HepG2 (cell line): ENCODE data around the gene RORC. TPM values are rescaled to one million over a fixed set of nuclear protein-coding genes. Genes with fewer than 3 reads are reported as not detected.

Experiments
- ELF4 ChIP-seq: sonication (generic); formaldehyde crosslinking; IDR thresholded peaks from 2 replicates; pipeline ENCODE4 v1.5.0; 2020; ENCODE audit warnings: missing genetic modification reagents, mild to moderate bottlenecking, moderate library complexity, borderline replicate concordance
- GPN1 ChIP-seq: sonication (generic); formaldehyde crosslinking; IDR thresholded peaks from 2 replicates; pipeline ENCODE4 v1.5.1; 2020; ENCODE audit warnings: missing genetic modification reagents, borderline replicate concordance
- IKZF5 ChIP-seq: IDR thresholded peaks from 2 replicates; pipeline ENCODE4 v1.6.1; 2018; ENCODE audit warnings: missing genetic modification reagents, mild to moderate bottlenecking, missing compliant biosample characterization
- KDM5B ChIP-seq: sonication (generic); formaldehyde crosslinking; IDR thresholded peaks from 2 replicates; pipeline ENCODE4 v1.4.0; 2020; ENCODE audit warnings: missing genetic modification reagents, mild to moderate bottlenecking, borderline replicate concordance
- MAFG ChIP-seq: sonication (generic); formaldehyde crosslinking; IDR thresholded peaks from 2 replicates; pipeline ENCODE4 v1.5.1; 2020; ENCODE audit warnings: mild to moderate bottlenecking, missing genetic modification reagents
- NKX3-1 ChIP-seq: sonication (generic); formaldehyde crosslinking; IDR thresholded peaks from 2 replicates; pipeline ENCODE4 v1.5.0; 2020; ENCODE audit warnings: missing genetic modification reagents
- NRL ChIP-seq: sonication (generic); formaldehyde crosslinking; IDR thresholded peaks from 2 replicates; pipeline ENCODE4 v1.5.0; 2020; ENCODE audit warnings: missing genetic modification reagents, mild to moderate bottlenecking, moderate library complexity, borderline replicate concordance
- PLRG1 ChIP-seq: fragments of 450-650 bp; conservative IDR thresholded peaks from 2 replicates; pipeline ENCODE4 v1.6.1; 2016
- STAG1 ChIP-seq: sonication (generic); formaldehyde crosslinking; IDR thresholded peaks from 2 replicates; pipeline ENCODE4 v1.4.0; 2020; ENCODE audit warnings: missing genetic modification reagents
- TARDBP ChIP-seq: sonication (generic); formaldehyde crosslinking; IDR thresholded peaks from 2 replicates; pipeline ENCODE4 v1.8.0; 2022; ENCODE audit warnings: mild to moderate bottlenecking, missing genetic modification reagents
- TSC22D2 ChIP-seq: sonication (generic); formaldehyde crosslinking; IDR thresholded peaks from 2 replicates; pipeline ENCODE4 v1.5.1; 2020; ENCODE audit warnings: missing genetic modification reagents, mild to moderate bottlenecking, borderline replicate concordance
- ZMYM4 ChIP-seq: sonication (generic); formaldehyde crosslinking; IDR thresholded peaks from 2 replicates; pipeline ENCODE4 v1.8.1; 2023; ENCODE audit warnings: mild to moderate bottlenecking, missing genetic modification reagents
- ZNF30 ChIP-seq: sonication (generic); formaldehyde crosslinking; IDR thresholded peaks from 2 replicates; pipeline ENCODE4 v1.5.0; 2020; ENCODE audit warnings: mild to moderate bottlenecking, missing genetic modification reagents
- ZNF33B ChIP-seq: sonication (generic); formaldehyde crosslinking; IDR thresholded peaks from 2 replicates; pipeline ENCODE4 v1.5.1; 2020; ENCODE audit warnings: mild to moderate bottlenecking, missing genetic modification reagents
- ZNF510 ChIP-seq: sonication (generic); formaldehyde crosslinking; IDR thresholded peaks from 2 replicates; pipeline ENCODE4 v1.4.0; 2020; ENCODE audit warnings: low read depth, mild to moderate bottlenecking, missing genetic modification reagents
- ZNF569 ChIP-seq: sonication (generic); formaldehyde crosslinking; IDR thresholded peaks from 2 replicates; pipeline ENCODE4 v1.5.0; 2020; ENCODE audit warnings: mild to moderate bottlenecking, missing genetic modification reagents, moderate library complexity, borderline replicate concordance
- ZNF570 ChIP-seq: sonication (generic); formaldehyde crosslinking; IDR thresholded peaks from 2 replicates; pipeline ENCODE4 v1.4.0; 2020; ENCODE audit warnings: mild to moderate bottlenecking, missing genetic modification reagents, borderline replicate concordance
- ZNF777 ChIP-seq: sonication (generic); formaldehyde crosslinking; IDR thresholded peaks from 2 replicates; pipeline ENCODE4 v1.4.0; 2020; ENCODE audit warnings: missing genetic modification reagents
- polyA plus RNA-seq, 8 experiments: library from polyadenylated mRNA; depleted of rRNA in 3 of 8; stranded (reverse) in 7 of 8; unstranded in 1 of 8; fragments of >200 nt; fragmentation: Illumina TruSeq in 4 of 8; extraction: Trizol in 4 of 8; gene quantifications; 2 replicates each; pipeline versions ENCODE4 v1.2.1 to v1.2.3, GENCODE V29; 2011 to 2016; ENCODE audit warnings: low read depth in 4 of 8, missing spikeins in 1 of 8, mixed read lengths in 1 of 8; ENCODE audit not compliant: insufficient read depth in 1 of 8
- total RNA-seq, 5 experiments: library from RNA; depleted of rRNA; stranded (reverse); fragments of >200 nt; fragmentation: Illumina TruSeq; extraction: Trizol; gene quantifications; 2 replicates each; pipeline ENCODE4 v1.2.3, GENCODE V29; 2016; ENCODE audit warnings: low read depth in 1 of 5
- TF ChIP-seq, protein P1 (sequence below), 2 experiments: IDR thresholded peaks; 2 replicates each; pipeline ENCODE4 v1.6.1; 2011 to 2012; ENCODE audit warnings: low read length in 2 of 2, borderline replicate concordance in 1 of 2, low read depth in 1 of 2, mild to moderate bottlenecking in 1 of 2, moderate library complexity in 1 of 2
- TF ChIP-seq, protein P2 (sequence below): sonication (generic); formaldehyde crosslinking; IDR thresholded peaks from 2 replicates; pipeline ENCODE4 v1.8.0; 2022; ENCODE audit warnings: mild to moderate bottlenecking, missing genetic modification reagents
- TF ChIP-seq, protein P3 (sequence below): IDR thresholded peaks from 2 replicates; pipeline ENCODE4 v1.6.1; 2016

Gene RORC
- total and polyA plus RNA-seq, 2 of the 13 experiments (the other 11 are each of a cell fraction or from before 2014, with no cell fraction given) = 2.5 to 6.5 TPM

DNA sequence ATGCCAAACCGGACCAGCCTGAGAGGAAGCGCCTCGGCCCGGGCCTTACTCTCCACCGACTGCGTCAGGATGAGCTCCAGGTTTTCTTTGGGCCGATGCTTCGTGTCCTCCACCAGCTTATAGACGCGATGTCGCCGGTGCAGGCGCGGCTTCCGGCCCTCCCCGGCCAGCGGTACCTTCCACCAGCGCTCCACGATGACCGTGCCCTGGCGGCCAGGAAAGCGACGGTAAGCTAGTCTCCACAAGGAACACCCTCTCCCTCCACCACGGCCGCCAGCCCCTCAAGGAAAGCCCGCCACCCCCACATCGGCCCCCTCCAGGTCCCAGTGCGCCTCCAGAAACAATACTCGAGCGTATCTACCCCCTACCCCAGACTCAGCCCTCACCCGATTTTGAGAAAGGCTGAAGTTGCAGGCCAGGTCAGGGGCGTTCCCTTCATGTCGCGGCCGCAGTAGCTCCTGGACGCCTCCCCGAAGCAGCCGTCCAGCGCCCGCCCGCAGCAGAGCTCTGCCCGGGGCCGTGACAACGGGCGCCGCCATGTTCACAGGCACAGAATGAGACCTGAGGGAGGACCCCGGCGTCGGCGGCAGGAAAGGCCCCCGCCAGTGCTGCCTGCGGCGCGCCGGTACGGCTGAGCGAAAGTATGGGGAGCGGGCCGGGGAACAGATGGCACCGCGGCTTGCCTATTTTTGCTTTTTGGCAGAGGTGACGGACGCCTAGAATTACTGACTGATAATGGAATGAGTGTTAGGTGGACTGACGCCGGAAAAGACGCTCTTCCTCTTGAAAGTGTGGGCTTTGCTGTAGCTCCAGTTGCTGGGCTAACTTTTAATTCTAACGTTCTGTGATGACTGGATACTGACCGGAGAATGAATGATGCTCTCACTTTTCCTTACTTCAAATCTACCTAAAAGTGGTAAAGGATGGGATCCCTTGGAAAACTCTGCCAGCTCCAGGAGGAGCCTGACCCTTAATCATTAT is 68.4 kb downstream of the RORC start, which contains the start of gene MRPL9 (continued):
- TF ChIP-seq ZMYM4 (CRISPR knock-in tag) (peak; percentile 52), MAFG (CRISPR knock-in tag) (no peak; the same call in 1 of the 2 replicates), KDM5B (CRISPR knock-in tag) (peak; percentile 81; the same call in 1 of the 2 replicates), ZNF777 (CRISPR knock-in tag) (peak; percentile 75), ZNF570 (CRISPR knock-in tag) (no peak), ZNF33B (0 out of 2 replicates have a peak, but pooled peaks have one; percentile 31), IKZF5 (peak; percentile 54), ZNF510 (no peak), ZNF30 (CRISPR knock-in tag) (0 out of 2 replicates have a peak, but pooled peaks have one; percentile 22), GPN1 (no peak), STAG1 (CRISPR knock-in tag) (peak; percentile 28; the same call in 1 of the 2 replicates), TARDBP (CRISPR knock-in tag) (peak; percentile 57; the same call in 1 of the 2 replicates), TSC22D2 (CRISPR knock-in tag) (no peak), ELF4 (CRISPR knock-in tag) (no peak), NKX3-1 (CRISPR knock-in tag) (peak; percentile 55; the same call in 1 of the 2 replicates), ZNF569 (CRISPR knock-in tag) (no peak), PLRG1 (no peak), NRL (CRISPR knock-in tag) (peak; percentile 27; the same call in 1 of the 2 replicates)
- TF ChIP-seq, protein P1, sequence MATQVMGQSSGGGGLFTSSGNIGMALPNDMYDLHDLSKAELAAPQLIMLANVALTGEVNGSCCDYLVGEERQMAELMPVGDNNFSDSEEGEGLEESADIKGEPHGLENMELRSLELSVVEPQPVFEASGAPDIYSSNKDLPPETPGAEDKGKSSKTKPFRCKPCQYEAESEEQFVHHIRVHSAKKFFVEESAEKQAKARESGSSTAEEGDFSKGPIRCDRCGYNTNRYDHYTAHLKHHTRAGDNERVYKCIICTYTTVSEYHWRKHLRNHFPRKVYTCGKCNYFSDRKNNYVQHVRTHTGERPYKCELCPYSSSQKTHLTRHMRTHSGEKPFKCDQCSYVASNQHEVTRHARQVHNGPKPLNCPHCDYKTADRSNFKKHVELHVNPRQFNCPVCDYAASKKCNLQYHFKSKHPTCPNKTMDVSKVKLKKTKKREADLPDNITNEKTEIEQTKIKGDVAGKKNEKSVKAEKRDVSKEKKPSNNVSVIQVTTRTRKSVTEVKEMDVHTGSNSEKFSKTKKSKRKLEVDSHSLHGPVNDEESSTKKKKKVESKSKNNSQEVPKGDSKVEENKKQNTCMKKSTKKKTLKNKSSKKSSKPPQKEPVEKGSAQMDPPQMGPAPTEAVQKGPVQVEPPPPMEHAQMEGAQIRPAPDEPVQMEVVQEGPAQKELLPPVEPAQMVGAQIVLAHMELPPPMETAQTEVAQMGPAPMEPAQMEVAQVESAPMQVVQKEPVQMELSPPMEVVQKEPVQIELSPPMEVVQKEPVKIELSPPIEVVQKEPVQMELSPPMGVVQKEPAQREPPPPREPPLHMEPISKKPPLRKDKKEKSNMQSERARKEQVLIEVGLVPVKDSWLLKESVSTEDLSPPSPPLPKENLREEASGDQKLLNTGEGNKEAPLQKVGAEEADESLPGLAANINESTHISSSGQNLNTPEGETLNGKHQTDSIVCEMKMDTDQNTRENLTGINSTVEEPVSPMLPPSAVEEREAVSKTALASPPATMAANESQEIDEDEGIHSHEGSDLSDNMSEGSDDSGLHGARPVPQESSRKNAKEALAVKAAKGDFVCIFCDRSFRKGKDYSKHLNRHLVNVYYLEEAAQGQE (IDR thresholded peaks at IDR 0.05; ENCODE audit: borderline replicate concordance in 1 of 2, low read depth in 1 of 2, low read length in 2 of 2) = peak in 1 of 2 experiments; percentile 32; a peak in 1 of 4 replicates
- TF ChIP-seq, protein P2, sequence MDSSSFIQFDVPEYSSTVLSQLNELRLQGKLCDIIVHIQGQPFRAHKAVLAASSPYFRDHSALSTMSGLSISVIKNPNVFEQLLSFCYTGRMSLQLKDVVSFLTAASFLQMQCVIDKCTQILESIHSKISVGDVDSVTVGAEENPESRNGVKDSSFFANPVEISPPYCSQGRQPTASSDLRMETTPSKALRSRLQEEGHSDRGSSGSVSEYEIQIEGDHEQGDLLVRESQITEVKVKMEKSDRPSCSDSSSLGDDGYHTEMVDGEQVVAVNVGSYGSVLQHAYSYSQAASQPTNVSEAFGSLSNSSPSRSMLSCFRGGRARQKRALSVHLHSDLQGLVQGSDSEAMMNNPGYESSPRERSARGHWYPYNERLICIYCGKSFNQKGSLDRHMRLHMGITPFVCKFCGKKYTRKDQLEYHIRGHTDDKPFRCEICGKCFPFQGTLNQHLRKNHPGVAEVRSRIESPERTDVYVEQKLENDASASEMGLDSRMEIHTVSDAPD (CRISPR knock-in tag) = peak; percentile 89; the same call in 1 of the 2 replicates
- TF ChIP-seq, protein P3, sequence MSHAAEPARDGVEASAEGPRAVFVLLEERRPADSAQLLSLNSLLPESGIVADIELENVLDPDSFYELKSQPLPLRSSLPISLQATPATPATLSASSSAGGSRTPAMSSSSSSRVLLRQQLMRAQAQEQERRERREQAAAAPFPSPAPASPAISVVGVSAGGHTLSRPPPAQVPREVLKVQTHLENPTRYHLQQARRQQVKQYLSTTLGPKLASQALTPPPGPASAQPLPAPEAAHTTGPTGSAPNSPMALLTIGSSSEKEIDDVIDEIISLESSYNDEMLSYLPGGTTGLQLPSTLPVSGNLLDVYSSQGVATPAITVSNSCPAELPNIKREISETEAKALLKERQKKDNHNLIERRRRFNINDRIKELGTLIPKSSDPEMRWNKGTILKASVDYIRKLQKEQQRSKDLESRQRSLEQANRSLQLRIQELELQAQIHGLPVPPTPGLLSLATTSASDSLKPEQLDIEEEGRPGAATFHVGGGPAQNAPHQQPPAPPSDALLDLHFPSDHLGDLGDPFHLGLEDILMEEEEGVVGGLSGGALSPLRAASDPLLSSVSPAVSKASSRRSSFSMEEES = no peak
